ENCODE data around the gene ADGRB2. TPM values are rescaled to one million over a fixed set of nuclear protein-coding genes. Genes with fewer than 3 reads are reported as not detected.

Gene ADGRB2
- total RNA-seq, 4 donors from 2014 or later: 0.82 to 5.1 (median 3.9) TPM

- no peak for TF ChIP-seq CTCF (IDR thresholded peaks at IDR 0.05; ENCODE audit: low read depth)
Measured at GRCh38 chr1:31688233-31688918, 75.8 kb downstream of the ADGRB2 start.

- no peak for TF ChIP-seq CTCF (IDR thresholded peaks at IDR 0.05; ENCODE audit: low read depth)
Measured at GRCh38 chr1:31687601-31688000, 76.5 kb downstream of the ADGRB2 start.

- TF ChIP-seq CTCF (IDR thresholded peaks at IDR 0.05; ENCODE audit: low read depth): no peak
Measured at GRCh38 chr1:31685795-31686194, 78.3 kb downstream of the ADGRB2 start.

GRCh38 chr1:31683997-31684396, 80.1 kb downstream of the ADGRB2 start:
- no peak for TF ChIP-seq CTCF (IDR thresholded peaks at IDR 0.05; ENCODE audit: low read depth)

- TF ChIP-seq CTCF (IDR thresholded peaks at IDR 0.05; ENCODE audit: low read depth): no peak
Measured at GRCh38 chr1:31681415-31681814, 82.7 kb downstream of the ADGRB2 start.

- no peak for TF ChIP-seq CTCF (IDR thresholded peaks at IDR 0.05; ENCODE audit: low read depth)
Measured at GRCh38 chr1:31679676-31680230, 84.4 kb downstream of the ADGRB2 start.

- no peak for TF ChIP-seq CTCF (IDR thresholded peaks at IDR 0.05; ENCODE audit: low read depth)
Measured at GRCh38 chr1:31679091-31679490, 85.0 kb downstream of the ADGRB2 start.
